Endothelial cell of umbilical vein (primary cell): ENCODE measurements around the gene WDR49. TPM values are rescaled to one million over a fixed set of nuclear protein-coding genes. Genes with fewer than 3 reads are reported as not detected.

Experiments
- BruUV-seq: library from RNA; stranded (reverse); fragments of 400-500 nt; replicated peaks from 2 replicates; lab custom pipeline; 2021; lab: Mats Ljungman, UMichigan
- CTCF ChIA-PET: fragments of 300-600, 350-600 bp; sonication (Branson Sonifier 250); formaldehyde crosslinking; loops from one replicate; lab custom pipeline; 2021; ENCODE audit warnings: antibody characterized with exemption, inconsistent platforms; lab: Charles Lee
- POLR2A ChIA-PET: fragments of 300-600, 350-600 bp; sonication (Branson Sonifier 250); formaldehyde crosslinking; loops from one replicate; lab custom pipeline; 2021; ENCODE audit warnings: antibody characterized with exemption, inconsistent platforms; lab: Charles Lee
- DNase-seq: peaks from one replicate; pipeline ENCODE4 v3.0.0-alpha.2; 2011; ENCODE audit warnings: low read depth, low spot score
- FAIRE-seq: peaks from 2 replicates; lab custom pipeline; 2011; peaks lifted over from hg19 to GRCh38; lab: Jason Lieb, UNC
- H2AFZ ChIP-seq: 2 replicates; pipeline ENCODE4 v1.6.0; 2012; ENCODE audit warnings: low read depth, low read length, control low read depth, inconsistent platforms
- H3K27ac ChIP-seq: 2 replicates; pipeline ENCODE4 v1.5.1; 2011; ENCODE audit warnings: low read depth, mild to moderate bottlenecking, control low read depth, low read length, moderate library complexity; ENCODE audit not compliant: insufficient read depth
- H3K27me3 ChIP-seq, 2 experiments: 2 replicates each; pipeline versions ENCODE4 v1.6.0 to v1.6.1; 2011; ENCODE audit warnings: low read length in 2 of 2, mixed read lengths in 1 of 2; ENCODE audit not compliant: control insufficient read depth in 2 of 2, insufficient read depth in 2 of 2
- H3K36me3 ChIP-seq, 2 experiments: 2 replicates in 1 of 2; 3 replicates in 1 of 2; pipeline ENCODE4 v1.5.1; 2011; ENCODE audit warnings: low read length in 2 of 2, mild to moderate bottlenecking in 1 of 2, moderate library complexity in 1 of 2; ENCODE audit not compliant: control insufficient read depth in 2 of 2, insufficient read depth in 2 of 2; ENCODE audit errors: extremely low read depth in 1 of 2
- H3K4me1 ChIP-seq: 3 replicates; pipeline ENCODE4 v1.5.1; 2011; ENCODE audit warnings: mild to moderate bottlenecking, low read length; ENCODE audit not compliant: control insufficient read depth, insufficient read depth; ENCODE audit errors: extremely low read depth
- H3K4me2 ChIP-seq: 2 replicates; pipeline ENCODE4 v1.6.1; 2011; ENCODE audit warnings: low read length, control low read depth, mixed read lengths; ENCODE audit not compliant: insufficient read depth
- H3K4me3 ChIP-seq, 3 experiments: fragments of 200-600 bp in 1 of 3; sonication (generic), shearing (Covaris generic) in 1 of 3; replicated peaks in 1 of 3; 2 replicates each; pipeline ENCODE4 v1.5.1; 2011 to 2016; ENCODE audit warnings: control low read depth in 3 of 3, low read length in 3 of 3, mild to moderate bottlenecking in 2 of 3, inconsistent platforms in 1 of 3, low read depth in 1 of 3, moderate library complexity in 1 of 3; ENCODE audit not compliant: insufficient read depth in 1 of 3
- H3K79me2 ChIP-seq: 2 replicates; pipeline ENCODE4 v1.6.0; 2012; ENCODE audit warnings: low read length, inconsistent platforms; ENCODE audit not compliant: control insufficient read depth, insufficient read depth
- H3K9ac ChIP-seq: replicated peaks from 2 replicates; pipeline ENCODE3; 2011; ENCODE audit warnings: low read length, control low read depth; ENCODE audit not compliant: insufficient read depth; ENCODE audit errors: extremely low read depth
- H3K9me1 ChIP-seq: replicated peaks from 3 replicates; pipeline ENCODE4 v1.6.0; 2011; ENCODE audit warnings: mild to moderate bottlenecking, low read length; ENCODE audit not compliant: control insufficient read depth, insufficient read depth; ENCODE audit errors: extremely low read depth
- H3K9me3 ChIP-seq: replicated peaks from 2 replicates; pipeline ENCODE4 v1.5.1; 2012; ENCODE audit warnings: low read length, inconsistent platforms; ENCODE audit not compliant: control insufficient read depth, insufficient read depth
- H4K20me1 ChIP-seq: replicated peaks from 2 replicates; pipeline ENCODE3; 2011; ENCODE audit warnings: mild to moderate bottlenecking, low read length; ENCODE audit not compliant: control insufficient read depth, insufficient read depth; ENCODE audit errors: extremely low read depth
- CTCF ChIP-seq, 2 donors: IDR thresholded peaks; 1 replicate in 1 of 2; 2 replicates in 1 of 2; pipeline ENCODE4 v1.5.1; 2011; ENCODE audit warnings: low read length in 2 of 2, mild to moderate bottlenecking in 2 of 2, moderate library complexity in 2 of 2, control low read depth in 1 of 2, inconsistent platforms in 1 of 2, low read depth in 1 of 2; ENCODE audit not compliant: insufficient read depth in 1 of 2; ENCODE audit errors: extremely low read depth in 1 of 2
- EZH2 ChIP-seq: IDR thresholded peaks from 2 replicates; pipeline ENCODE4 v1.6.1; 2012; ENCODE audit warnings: borderline replicate concordance, low read depth, mild to moderate bottlenecking, moderate library complexity, low read length, inconsistent platforms; ENCODE audit not compliant: severe bottlenecking
- FOS ChIP-seq: IDR thresholded peaks from 2 replicates; pipeline ENCODE4 v1.6.1; 2011; ENCODE audit warnings: mild to moderate bottlenecking, low read length, moderate library complexity, borderline replicate concordance; ENCODE audit not compliant: insufficient read depth
- GATA2 ChIP-seq: IDR thresholded peaks from 2 replicates; pipeline ENCODE4 v1.7.0; 2011; ENCODE audit warnings: low read depth, mild to moderate bottlenecking, moderate library complexity, mixed read lengths, low read length; ENCODE audit not compliant: insufficient read length, insufficient read depth
- JUN ChIP-seq: IDR thresholded peaks from 2 replicates; pipeline ENCODE4 v1.6.1; 2011; ENCODE audit warnings: borderline replicate concordance, low read depth; ENCODE audit not compliant: insufficient read length, insufficient read depth
- MAX ChIP-seq: IDR thresholded peaks from 2 replicates; pipeline ENCODE4 v1.6.1; 2011; ENCODE audit not compliant: insufficient read depth, insufficient read length
- MYC ChIP-seq: IDR thresholded peaks from one replicate; pipeline ENCODE4 v1.6.1; 2011; ENCODE audit warnings: mild to moderate bottlenecking, low read depth, low read length
- POLR2A ChIP-seq: IDR thresholded peaks from 2 replicates; pipeline ENCODE4 v1.6.1; 2012; ENCODE audit warnings: low read depth, mild to moderate bottlenecking, control low read depth, low read length
- POLR2AphosphoS5 ChIP-seq: IDR thresholded peaks from 2 replicates; pipeline ENCODE4 v1.6.1; 2012; ENCODE audit warnings: low read depth, mild to moderate bottlenecking, control low read depth, low read length, moderate library complexity; ENCODE audit not compliant: insufficient read depth
- dilution Hi-C: fragments of 300-500 bp; cut with MboI; formaldehyde crosslinking; loops from one replicate; pipeline ENCODE4 v1.15.0; 2019; ENCODE audit warnings: low sequenced_read_pairs; ENCODE audit not compliant: extremely low pct_ligation_motif_present
- intact Hi-C: fragments of 100-400 bp; cut with micrococcal nuclease; formaldehyde crosslinking; loops from one replicate; pipeline ENCODE4 v1.10.0; 2022
- polyA plus RNA-seq, 4 experiments: library from polyadenylated mRNA; depleted of rRNA in 3 of 4; stranded (reverse) in 3 of 4; unstranded in 1 of 4; fragments of >200 nt; gene quantifications; 2 replicates each; pipeline versions ENCODE4 v1.2.1 to v1.2.3, GENCODE V29; 2011 to 2012; ENCODE audit warnings: missing spikeins in 1 of 4
- total RNA-seq: library from RNA; stranded (reverse); gene quantifications from 2 replicates; pipeline ENCODE4 v1.2.3, GENCODE V29; 2021

WDR49 gene
- total and polyA plus RNA-seq, 2 donors (not counting 3 experiments of a cell fraction or from before 2014, with no cell fraction given): not detected

- Histone ChIP-seq H3K4me1 (no peaks in the 10 kb centered on the region), H3K9me3 (no peaks in the 10 kb centered on the region), H3K4me2 (no peak overlapping the region), H3K36me3 (no peaks in the 10 kb centered on the region), H3K27ac (no peak overlapping the region), H2AFZ (no peak overlapping the region), H3K9me1 (no peaks in the 10 kb centered on the region), H3K4me3 (no peak overlapping the region), H3K27me3 (no peaks in the 10 kb centered on the region), H4K20me1 (no peaks in the 10 kb centered on the region), H3K9ac (no peak overlapping the region), H3K79me2 (no peaks in the 10 kb centered on the region)
- FAIRE-seq: no peak
- POLR2A ChIA-PET: no interaction called here
- DNase-seq: no peak
- CTCF ChIA-PET: no interaction called here
- dilution Hi-C loops: no loop called here
- no TSS peak for BruUV-seq
- intact Hi-C loops: no loop called here
- TF ChIP-seq JUN (no peak), FOS (no peak), GATA2 (no peak), POLR2AphosphoS5 (no peak), EZH2 (no peak), CTCF (IDR thresholded peaks at IDR 0.05; ENCODE audit: extremely low read depth in 1 of 2, insufficient read depth in 1 of 2, low read depth in 1 of 2, low read length in 2 of 2) (no peak), MAX (no peak), POLR2A (no peak), MYC (no peak)
These were observed 203.5 kb downstream of the WDR49 start for GRCh38 chr3:167450195-167450594.
